Measurements from ENCODE around the gene PPOX.

PPOX gene

DNA sequence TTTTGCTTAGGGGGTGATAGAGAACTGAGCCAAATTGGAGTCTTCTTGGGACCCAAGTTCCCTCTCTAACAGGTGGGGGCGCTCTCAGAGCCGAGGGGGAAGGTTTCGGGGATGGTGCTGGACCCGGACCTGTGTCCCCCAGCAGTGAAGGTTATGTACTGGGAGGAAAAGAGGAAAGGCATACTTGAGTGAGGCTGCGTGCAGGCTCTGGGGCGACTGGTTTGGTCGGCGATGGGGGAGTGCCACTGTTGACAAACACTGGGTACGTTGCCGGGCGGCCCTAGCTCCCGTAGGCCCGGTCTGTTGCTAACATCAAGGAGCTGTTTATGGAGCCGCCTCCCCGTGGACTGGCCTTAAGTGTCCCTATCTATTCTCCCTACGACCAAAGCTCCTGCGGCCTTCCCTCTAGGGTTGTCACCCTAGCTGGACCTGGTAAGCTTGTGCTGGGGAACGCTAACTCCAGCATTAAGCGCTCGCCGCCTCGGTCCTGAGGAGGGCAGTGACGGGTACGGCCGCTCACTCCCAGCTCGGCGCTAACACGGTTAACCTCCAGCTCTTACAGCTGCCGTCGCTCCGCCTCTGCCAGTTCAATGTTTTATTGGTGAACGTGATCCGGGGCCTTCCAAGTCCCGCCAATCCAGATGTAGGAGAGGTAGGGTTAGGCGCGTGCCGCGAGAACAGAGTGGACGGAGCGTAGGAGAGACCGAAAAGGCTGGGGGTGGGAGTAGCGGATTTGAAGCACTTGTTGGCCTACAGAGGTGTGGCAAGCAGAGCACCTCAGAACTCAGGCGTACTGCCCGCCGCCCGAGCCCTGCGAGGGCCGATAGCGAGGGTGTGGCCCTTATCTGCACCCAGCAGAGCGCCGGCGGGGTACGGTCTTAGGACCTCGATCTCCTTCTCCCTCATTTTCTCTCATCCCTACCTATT is at the start of gene PPOX:
Gene PPOX, plus strand, starts transcription at position 685 of the 927 bp plus-strand sequence. CDS start 422 bp downstream, outside the sequence.
- DNase-seq (ENCODE audit: low read depth in 2 of 2) = peak; percentile 91 to 93

DNA sequence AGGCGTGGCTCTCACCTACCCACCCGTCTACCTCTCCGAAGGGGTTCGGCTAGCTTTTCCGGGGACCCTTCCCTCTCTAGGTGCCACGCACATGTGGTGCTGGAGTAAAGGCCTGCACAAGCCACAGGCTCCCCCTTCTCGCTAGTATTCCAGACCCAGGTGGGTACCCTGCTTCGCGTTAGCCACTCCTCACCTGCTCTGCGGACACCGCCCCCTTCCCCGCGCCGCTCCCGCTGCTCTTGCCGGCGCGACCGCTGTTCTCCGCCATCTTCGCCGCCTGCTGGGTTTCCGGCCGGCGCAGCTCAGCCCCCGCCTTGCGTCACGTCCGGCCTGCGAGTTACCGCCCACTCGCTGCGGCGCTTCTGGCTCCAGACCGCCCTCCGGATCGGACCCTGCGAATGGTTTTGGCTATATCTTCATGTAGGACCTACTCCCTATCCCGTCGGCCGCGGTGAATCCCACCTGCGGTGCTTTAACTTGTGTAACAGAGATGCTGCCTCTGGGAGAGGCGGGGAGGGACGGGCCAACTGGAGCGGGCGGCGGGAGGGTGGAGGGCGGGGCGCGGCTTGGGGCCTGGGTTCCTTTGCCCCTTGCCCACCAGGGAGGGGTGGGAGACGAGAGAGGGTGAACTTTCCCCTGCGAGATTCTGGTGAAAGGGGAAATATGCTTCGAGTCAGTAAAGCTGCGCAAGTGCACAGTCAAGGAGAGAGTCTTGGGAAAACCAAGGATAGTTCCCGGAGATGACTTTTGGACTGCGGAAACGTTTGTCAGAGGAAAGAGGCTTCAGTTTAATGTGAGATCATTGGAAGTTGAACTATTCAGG is 48.3 kb upstream of the PPOX start, which contains the start of the genes NIT1 and PFDN2:
Gene NIT1, plus strand, starts transcription at position 347 of the 823 bp plus-strand sequence. Its CDS starts 72 bp downstream, at position 419.
Gene PFDN2, minus strand, starts transcription at position 279 of the 823 bp plus-strand sequence. Its CDS starts 11 bp downstream, at position 268.
- peak; percentile 38 to 39 for DNase-seq (ENCODE audit: low read depth in 2 of 2)

DNA sequence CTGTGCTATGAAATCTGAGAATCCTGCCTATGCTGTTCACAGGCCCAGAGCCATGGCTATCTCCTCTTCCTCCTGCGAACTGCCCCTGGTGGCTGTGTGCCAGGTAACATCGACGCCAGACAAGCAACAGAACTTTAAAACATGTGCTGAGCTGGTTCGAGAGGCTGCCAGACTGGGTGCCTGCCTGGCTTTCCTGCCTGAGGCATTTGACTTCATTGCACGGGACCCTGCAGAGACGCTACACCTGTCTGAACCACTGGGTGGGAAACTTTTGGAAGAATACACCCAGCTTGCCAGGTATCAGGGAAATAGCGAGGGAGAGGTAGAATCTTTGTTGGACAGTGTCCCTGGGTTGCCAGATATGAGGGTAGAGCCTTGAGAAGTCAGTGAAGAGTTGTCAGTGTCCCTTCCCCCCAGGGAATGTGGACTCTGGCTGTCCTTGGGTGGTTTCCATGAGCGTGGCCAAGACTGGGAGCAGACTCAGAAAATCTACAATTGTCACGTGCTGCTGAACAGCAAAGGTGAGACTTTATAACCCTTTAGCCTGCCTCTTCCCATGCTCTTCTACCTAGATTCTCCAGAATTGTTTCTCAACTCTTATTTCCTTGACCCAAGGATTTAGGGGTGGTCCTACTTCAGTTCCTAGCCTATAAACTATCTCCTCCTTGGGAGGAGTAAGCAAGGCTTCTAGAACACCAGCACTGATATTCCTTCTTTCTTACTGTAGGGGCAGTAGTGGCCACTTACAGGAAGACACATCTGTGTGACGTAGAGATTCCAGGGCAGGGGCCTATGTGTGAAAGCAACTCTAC is 46.9 kb upstream of the PPOX start:
- DNase-seq (ENCODE audit: low read depth in 2 of 2) = peak in 1 of 2 experiments; percentile 38

DNA sequence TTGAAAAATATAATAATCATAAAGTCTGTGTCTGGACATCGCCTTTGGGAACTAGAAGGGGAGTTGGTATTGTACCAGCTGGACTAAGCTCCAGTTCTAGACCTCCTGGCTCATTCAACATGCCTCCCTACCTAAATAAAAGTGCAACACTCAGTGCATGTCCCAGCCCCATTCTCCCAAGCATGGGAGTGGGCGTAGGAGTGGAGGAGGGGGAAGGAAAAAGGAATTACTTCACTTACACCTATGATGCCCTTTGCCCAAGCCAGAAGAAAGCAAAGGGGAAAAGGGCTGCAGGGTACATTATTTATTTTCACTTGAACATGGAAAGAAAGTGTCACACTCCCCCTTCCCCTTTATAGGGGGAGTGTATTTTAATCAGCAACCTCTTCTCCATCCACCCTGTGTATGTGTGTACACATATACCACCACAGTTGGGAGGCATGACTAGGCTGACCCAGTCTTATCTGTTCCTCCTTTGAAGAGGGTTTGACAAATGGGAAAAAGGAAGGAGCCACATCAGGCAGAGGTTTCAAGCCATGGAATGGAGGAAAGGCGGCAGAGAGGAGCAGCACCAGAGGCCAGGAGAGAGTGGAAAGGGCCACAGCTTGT is 45.1 kb upstream of the PPOX start:
- DNase-seq (ENCODE audit: low read depth in 2 of 2) = no peak

DNA sequence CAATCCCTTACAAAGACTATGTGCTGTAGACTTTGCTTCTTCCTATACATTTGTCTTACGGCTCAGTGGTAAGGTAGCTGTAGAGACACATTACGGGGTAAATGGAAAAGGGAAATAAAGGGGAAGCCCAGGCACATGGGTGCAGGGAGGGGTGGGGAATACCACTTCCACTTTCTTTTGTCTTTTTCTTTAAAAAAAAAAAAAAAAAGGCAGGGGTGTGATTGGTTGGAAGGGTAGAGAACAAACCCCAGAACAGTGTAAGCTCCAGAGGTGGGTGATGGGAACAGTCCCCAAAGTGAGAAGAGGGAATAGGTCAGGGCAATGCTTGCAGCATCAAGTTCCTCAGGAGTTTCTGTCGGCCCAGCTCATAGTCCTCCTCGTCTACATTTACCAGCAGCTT is 44.4 kb upstream of the PPOX start:
- DNase-seq (ENCODE audit: low read depth in 2 of 2) = no peak

DNA sequence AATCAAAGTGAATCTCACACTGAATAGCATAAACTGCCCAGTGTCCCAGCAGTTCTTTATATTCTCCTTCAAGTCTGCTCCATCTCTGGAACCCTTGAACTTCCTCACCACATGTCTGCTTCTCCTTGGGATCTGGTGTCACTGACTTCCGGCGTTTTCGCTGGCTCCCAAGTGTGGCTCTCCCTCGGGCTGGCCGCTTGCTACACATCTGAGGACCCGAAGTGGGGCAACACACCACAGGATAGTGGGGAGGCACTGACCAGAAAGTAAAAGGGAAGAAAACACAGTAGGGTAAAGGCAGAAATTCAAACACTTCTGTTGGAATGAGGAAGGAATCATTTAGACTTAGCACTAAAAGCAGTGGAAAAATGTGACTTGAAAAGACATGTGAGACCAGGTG is 43.3 kb upstream of the PPOX start:
- no peak for DNase-seq (ENCODE audit: low read depth in 2 of 2)

DNA sequence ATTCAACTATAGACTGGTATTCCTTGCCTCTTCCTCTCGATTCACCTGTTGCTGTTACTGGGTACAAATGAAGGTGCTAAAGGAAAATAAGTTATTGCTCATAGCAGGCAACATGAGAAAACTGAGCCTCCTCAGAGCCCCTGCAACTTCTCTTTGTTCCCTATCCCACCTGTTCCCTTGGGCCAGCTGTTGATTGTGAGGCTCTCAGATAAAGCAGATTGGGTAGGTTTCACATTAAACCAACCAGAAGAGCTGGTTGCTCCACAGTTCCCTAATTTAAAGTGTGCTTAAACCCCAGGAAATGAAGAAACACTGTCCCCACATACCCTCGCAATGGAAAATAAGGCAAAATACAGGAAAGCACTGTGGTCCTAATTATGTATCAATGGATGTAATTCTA is 38.6 kb upstream of the PPOX start:
- DNase-seq (ENCODE audit: low read depth in 2 of 2) = no peak

DNA sequence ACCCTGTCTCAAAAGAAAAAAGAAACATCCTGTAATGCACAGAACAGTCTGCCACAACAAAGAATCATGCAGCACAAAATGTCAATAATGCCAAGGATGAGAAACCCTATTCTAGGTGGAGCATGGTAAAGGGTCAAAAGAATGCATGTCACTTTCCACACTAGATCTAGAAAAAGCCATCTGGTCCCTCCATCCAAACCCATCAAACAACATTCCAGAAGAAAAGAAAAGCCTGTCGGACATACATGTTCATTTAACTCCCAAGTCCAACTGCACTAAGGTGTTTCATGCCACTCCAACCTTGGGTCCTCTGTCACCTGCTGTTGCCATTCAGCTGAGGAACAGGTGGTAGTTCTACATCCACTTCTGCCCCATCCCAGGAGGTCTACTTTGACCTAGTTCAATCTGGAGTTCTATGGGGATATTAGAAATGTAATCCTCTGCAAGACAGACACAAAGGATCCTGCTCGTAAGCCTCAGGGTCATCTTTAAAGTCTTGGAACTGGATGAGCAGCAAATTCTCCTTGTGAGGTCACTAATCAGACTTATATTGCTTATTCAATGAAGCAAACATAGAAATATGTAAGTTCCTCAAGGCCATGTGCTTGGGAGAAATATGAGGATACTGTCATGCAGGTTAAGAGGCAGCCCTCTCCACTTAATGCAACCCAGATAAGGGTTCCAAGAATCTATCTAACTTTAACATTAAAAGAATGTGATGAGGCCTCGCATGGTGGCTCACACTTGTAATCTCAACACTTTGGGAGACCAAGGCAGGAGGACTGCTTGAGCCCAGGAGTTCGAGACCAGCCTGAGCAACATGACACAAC is 37.4 kb upstream of the PPOX start:
- no peak for DNase-seq (ENCODE audit: low read depth in 2 of 2)

DNA sequence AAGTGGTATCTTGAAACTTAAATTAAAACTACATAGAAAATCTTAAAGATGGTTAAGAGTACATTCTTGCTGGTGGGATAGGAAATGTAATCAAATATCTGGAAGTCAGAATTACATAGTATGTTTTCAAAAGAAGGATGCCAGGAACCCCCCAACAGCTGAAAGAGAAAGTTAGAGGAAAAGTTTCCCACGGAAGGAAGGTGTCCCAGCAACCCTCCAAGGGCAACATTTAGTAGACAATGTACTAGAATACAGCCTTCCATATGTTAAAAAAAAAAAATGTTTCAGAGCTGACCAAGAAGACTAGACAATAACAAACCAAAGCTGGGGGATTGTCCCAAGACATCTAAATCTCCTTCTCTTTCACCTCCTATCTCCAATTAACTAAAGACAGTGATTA is 36.0 kb upstream of the PPOX start:
- no peak for DNase-seq (ENCODE audit: low read depth in 2 of 2)

DNA sequence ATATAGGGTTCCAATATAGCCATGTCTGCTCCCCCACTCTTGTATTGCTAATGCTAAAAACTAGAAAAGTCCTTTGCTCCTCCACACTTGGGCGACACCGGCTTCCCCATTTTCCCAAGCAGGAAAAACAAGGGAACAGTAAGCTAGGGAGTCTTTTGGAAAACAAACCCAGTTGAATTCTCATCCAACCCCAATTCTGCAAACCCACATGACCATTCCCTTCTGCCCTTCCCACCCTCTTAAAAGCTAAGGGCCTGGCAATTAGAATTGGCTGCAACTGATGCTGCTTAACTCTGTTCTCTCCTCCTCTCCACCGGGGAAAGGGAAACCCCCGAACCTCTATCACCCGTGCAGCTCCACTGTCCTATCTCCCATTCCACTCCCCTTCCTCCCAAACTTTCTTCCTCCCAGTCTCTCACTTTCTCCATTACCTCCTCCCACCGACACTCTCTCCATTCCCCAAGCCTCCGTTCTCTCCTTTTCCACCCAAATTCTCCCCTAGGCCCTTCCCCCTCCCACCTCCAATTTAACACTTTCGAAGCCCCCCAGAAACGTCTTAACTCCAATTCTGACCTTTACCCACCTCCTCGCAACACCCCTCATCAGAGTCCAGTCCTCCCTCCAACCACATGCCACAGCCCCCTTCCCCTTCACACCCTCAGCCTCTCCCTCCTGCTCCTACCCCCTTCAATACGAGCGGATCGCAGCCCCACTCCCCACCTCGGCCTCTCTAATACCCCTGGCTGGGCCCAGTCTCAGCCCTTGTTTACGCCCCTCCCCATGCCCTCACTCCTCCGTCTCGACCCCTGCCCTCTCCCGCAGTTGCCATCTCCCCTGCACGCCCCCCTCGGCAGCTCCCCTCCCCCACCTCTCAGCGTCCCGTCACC is 34.5 kb upstream of the PPOX start:
- DNase-seq (ENCODE audit: low read depth in 2 of 2) = no peak

DNA sequence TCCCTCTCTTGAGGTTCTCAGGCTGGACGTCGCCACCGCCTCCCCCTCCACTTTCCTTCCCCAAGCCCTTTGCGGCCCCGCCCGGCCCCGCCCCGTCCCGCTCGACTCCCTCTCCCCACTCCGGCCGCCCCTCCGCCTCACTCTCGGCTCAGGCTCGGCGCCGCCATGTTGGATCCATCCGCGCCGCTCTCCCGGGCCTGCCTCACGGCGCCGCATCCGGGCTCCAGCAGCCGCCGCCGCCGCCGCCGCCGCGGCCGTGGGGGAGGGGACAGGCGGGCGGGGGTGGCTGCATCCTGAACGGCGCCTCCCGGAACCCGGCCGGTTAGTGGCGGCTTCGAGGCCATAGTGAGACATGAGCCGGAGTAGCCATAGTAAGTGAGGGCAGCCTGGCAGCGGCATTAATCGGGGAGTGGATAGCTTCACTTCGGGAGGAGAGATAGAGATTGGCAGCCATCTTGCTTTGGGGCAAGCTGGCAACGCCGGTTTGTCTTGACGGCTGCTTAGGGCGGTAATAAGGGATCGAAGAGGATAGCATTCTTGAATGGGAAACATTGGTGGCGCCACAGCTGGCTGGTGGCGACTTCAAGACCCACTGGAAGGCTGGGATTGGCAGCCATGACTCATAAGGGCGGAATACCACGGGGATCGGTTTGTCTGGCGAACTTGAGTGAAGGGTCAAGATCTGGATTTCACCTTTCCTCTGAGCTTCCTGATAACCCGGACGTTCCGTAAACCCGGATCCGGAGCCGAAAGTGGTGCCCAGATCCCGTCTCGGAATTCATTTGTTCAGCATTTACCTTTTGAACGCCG is 33.6 kb upstream of the PPOX start, which contains the start of gene DEDD:
Gene DEDD, minus strand, starts transcription at position 258 of the 810 bp plus-strand sequence. CDS start 8,205 bp downstream, outside the sequence.
- DNase-seq (ENCODE audit: low read depth in 2 of 2) = peak; percentile 95 to 96

DNA sequence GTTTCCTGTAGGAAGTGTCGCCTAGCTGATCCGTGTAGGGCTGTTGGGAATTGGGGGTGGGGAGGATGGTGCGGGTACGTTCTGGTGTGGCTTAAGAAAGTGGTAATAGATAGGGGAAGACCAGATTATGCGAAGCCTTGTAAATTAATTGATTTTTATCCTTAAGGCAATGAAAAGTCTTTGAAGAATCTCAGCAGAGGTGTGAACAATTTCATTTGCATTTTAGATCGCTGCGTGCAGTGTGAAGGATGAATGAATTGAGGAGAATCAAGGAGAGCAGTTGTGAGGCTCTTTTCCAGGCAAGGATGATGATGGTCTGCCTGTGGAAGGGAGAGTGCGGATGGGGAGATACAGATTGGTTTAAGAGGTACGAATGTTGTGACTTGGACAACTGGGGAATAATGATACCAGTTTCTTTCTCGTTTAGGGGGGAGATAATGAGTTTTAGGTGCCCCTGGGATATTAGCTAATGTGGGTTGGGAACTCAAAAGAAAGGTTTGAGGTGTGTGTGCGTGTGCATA is 32.9 kb upstream of the PPOX start:
- no peak for DNase-seq (ENCODE audit: low read depth in 2 of 2)

DNA sequence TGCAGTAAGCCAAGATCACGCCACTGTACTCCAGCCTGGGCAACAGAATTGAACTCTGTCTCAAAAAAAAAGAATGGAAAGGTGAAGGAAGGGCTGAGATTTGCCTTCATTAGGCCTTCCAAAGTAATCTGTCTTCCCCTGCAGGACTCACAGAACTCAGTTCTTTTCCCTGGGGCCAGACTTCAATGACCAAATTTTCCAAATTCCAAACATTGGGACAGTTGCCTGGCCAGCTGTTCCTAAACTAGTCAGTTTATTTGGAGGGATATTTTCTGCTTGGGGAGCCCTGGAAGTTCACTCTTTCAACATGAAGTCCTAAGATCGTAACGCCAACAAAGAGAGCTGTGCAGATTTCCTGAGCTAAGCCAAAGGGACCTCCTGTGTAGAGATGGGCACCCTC is 28.3 kb upstream of the PPOX start:
- no peak for DNase-seq (ENCODE audit: low read depth in 2 of 2)

DNA sequence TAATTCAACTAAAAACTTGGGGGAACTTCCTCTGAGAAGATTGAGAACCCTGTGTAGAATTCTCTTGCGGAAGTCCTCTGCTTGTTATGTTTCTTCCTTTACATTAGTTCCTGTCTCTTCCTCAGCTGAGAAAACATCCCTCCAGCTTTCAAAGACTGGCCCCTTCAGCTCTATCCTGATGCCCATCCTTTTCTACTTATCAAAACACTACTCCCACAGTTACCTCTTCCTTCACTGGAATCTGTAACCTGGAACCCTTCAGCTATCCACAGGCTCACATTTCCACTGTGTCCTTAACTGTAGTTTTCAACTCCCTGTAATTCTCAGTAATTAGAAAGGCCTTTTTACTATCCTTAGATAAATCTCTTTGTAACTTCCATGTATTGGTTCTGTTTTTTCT is 27.8 kb upstream of the PPOX start:
- DNase-seq (ENCODE audit: low read depth in 2 of 2) = no peak

DNA sequence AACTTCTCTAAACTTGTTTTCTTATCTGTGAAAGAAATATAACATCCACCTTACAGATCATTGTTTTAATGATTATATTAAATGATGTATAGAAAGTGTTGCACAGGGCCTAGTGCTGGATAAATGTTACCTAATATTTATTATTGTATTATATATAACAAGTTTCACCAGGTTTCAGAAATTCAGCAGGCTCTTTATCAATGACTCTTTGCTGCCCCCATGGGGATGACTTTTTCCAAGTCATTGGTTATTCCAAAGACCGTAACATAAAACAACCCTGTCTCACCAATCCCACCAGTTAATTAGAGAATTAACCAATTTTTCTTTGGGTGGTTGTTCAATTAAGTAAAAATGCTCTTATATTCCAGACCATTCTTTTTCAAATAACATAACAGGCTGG is 26.5 kb upstream of the PPOX start:
- no peak for DNase-seq (ENCODE audit: low read depth in 2 of 2)

DNA sequence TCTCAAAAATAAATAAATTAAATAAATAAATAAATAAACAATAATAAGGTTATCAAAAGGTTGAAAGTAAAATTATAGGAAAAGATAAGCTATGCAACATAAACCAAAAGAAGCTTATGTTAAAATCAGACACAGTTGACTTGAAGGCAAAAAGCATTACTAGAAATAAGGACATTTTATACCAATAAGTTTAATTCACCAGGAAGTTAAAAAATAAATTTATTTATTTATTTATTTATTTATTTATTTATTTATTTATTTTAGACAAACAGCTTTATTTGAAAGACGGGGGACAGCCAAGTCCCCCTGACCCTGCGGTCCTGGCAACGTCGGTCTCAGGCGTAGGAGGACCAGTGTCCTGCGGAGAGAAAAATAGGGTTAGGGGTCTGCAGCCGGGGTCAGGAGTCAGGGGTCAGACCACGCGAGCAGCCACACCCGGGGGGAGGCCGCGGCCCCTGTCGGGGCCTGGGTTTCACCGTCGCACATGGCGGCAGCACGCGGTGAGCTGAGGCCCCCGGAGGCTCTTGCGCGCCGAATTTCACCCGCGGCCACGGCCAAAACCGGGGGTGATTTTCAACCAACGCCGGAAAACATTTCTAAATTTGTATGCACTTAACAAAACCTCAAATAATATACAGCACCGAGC is 25.3 kb upstream of the PPOX start:
- no peak for DNase-seq (ENCODE audit: low read depth in 2 of 2)

DNA sequence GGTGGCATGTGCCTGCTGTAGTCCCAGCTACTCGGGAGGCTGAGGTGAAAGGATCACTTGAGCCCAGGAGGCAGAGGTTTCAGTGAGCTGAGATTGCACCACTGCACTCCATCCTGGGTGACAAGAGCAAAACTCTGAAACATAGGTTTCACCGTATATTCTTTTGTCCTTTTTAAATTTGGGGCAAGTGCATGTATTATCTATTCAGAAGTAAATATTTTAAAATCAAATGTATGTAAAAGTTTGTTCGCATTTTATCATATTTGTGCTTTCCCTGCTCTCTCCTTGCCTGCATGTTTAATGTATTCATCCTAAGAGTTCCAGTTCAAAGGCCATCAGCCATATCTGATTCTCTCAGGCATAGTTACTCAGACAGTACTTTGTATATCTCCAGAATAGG is 20.4 kb upstream of the PPOX start:
- no peak for DNase-seq (ENCODE audit: low read depth in 2 of 2)
